ENCODE results near the gene DNMBP. TPM values are rescaled to one million over a fixed set of nuclear protein-coding genes. Genes with fewer than 3 reads are reported as not detected.

DNMBP gene
- total RNA-seq, 1 experiment from 2014 or later: 60.3 TPM

DNA sequence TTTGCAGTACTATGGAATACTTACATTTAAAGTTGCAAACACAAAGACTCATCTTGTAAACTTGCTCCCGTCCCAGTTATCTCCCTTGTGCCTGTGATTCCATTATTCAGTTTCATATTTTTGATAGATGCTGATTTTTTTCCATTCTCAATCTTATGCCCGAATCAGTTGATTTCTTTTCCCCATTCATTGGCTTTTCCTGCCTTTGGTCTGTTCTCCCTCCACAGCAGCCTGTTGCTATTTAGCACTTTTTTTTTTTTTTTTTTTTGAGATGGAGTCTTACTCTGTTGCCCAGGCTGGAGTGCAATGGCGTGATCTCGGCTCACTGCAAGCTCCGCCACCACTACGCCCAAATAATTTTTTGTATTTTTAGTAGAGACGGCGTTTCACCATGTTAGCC, 149.3 kb downstream of the DNMBP start:
- Histone ChIP-seq H3K9me2 (ENCODE audit: insufficient read depth) (no peaks in the 10 kb centered on the region), H2AFZ (ENCODE audit: low read depth, low read length, poor library complexity, severe bottlenecking) (peak overlapping the region; percentile 32), H3K36me3 (ENCODE audit: control insufficient read depth in 1 of 2, insufficient read depth in 2 of 2, low read length in 2 of 2) (no peaks in the 10 kb centered on the region), H3K4me3 (replicated peaks in 1 of 2; ENCODE audit: low read depth in 1 of 2, low read length in 2 of 2) (no peak overlapping the region), H3K27ac (ENCODE audit: low read depth, low read length) (no peak overlapping the region), H3K9ac (ENCODE audit: low read length) (no peak overlapping the region), H3K27me3 (ENCODE audit: insufficient read depth, low read length) (no peaks in the 10 kb centered on the region), H3K4me2 (ENCODE audit: low read length) (no peak overlapping the region), H3K4me1 (ENCODE audit: control insufficient read depth in 1 of 2, insufficient read depth in 2 of 2, low read length in 2 of 2) (peaks cover 3 to 8% of the 10 kb centered on the region in 2 experiments; a peak in 2 of 4 replicates), H3K79me2 (ENCODE audit: insufficient read depth, low read length) (no peaks in the 10 kb centered on the region), H4K20me1 (ENCODE audit: insufficient read depth) (no peaks in the 10 kb centered on the region), H3K9me3 (ENCODE audit: control insufficient read depth in 1 of 2, insufficient read depth in 1 of 2, low read depth in 1 of 2, low read length in 2 of 2) (no peaks in the 10 kb centered on the region)
- no peak for DNase-seq (ENCODE audit: low read depth, low spot score)
- RAD21 ChIA-PET (ENCODE audit: low non-redundant PET in 1 of 2, low total read pairs in 2 of 2, uncharacterized antibody in 2 of 2, unreplicated experiment in 2 of 2): interaction anchor here (0.8 to 1.5 kb wide), 3 partner anchors 12 to 185 kb away, joined by 3 to 6 read pairs (median 4); no protein-coding TSS in a partner anchor
- no peak for ATAC-seq
- intact Hi-C loops (cut with micrococcal nuclease): no loop called here
- no TSS peak for BruUV-seq (replicated peaks)
- POLR2A ChIA-PET: interaction anchor here (1.0 to 1.5 kb wide), 2 partner anchors 10 to 185 kb away, joined by 3 to 11 read pairs; no protein-coding TSS in a partner anchor
- CTCF ChIA-PET: interaction anchor here (0.6 to 2.9 kb wide), 8 partner anchors 9 to 1018 kb away, joined by 3 to 38 read pairs (median 5); no protein-coding TSS in a partner anchor
- TF ChIP-seq EZH2phosphoT487 (IDR thresholded peaks at IDR 0.05; ENCODE audit: borderline replicate concordance) (no peak), EZH2 (IDR thresholded peaks at IDR 0.05) (no peak), YY1 (IDR thresholded peaks at IDR 0.05; ENCODE audit: extremely low read depth, insufficient replicate concordance, low read depth, low read length) (no peak), POLR2A (IDR thresholded peaks at IDR 0.05; ENCODE audit: borderline replicate concordance, extremely low read depth, insufficient read depth, insufficient read length) (no peak), REST (IDR thresholded peaks at IDR 0.05; ENCODE audit: low read depth) (no peak), CBX3 (IDR thresholded peaks at IDR 0.05; ENCODE audit: low read depth) (no peak), CEBPB (IDR thresholded peaks at IDR 0.05; ENCODE audit: low read depth) (no peak), ZFX (IDR thresholded peaks at IDR 0.05) (no peak)
- TF ChIP-seq, protein P1, sequence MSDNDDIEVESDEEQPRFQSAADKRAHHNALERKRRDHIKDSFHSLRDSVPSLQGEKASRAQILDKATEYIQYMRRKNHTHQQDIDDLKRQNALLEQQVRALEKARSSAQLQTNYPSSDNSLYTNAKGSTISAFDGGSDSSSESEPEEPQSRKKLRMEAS (IDR thresholded peaks at IDR 0.05): no peak
